ENCODE measurements around the gene SERPINA12. TPM values are rescaled to one million over a fixed set of nuclear protein-coding genes. Genes with fewer than 3 reads are reported as not detected.

Gene SERPINA12
- total RNA-seq, 1 donor from 2014 or later, result not detected

DNA sequence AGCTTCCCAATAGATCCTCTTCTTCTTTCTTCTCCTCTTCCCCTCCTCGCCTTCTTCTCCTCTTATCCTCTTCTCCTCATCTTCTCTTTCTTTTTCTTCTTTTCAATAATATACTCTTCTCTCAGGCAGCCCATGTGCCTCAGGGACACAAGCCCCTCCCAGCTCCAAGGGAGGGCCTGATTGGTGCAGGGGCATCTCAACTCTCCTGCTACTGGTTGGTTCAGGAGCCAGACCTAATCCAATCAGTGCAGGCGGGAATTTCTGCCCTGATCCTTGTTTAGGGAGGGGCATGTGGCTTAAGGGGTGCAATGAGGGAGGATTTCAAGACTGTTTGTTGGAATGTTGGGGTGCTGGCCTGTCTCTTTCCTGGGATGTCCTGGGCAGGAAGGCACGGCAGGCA is 9.0 kb downstream of the SERPINA12 start:
- FAIRE-seq, result no peak
- Mint-ChIP-seq H3K4me1 (ENCODE audit: low read depth, unreplicated experiment) (no peaks in the 10 kb centered on the region), H3K4me3 (ENCODE audit: unreplicated experiment) (no peak overlapping the region), H3K36me3 (ENCODE audit: low read depth, unreplicated experiment) (no peaks in the 10 kb centered on the region), H3K9me3 (ENCODE audit: unreplicated experiment) (peaks cover 3% of the 10 kb centered on the region), H3K27me3 (ENCODE audit: low read depth, unreplicated experiment) (peaks cover 38% of the 10 kb centered on the region), H3K27ac (ENCODE audit: unreplicated experiment) (no peak overlapping the region)
- Histone ChIP-seq H4K20me1 (ENCODE audit: insufficient read depth, low read length) (no peaks in the 10 kb centered on the region), H2AFZ (ENCODE audit: low read depth, low read length) (no peak overlapping the region), H3K4me3 (ENCODE audit: insufficient read depth, low read depth, low read length) (no peak overlapping the region), H3K4me1 (ENCODE audit: insufficient read depth, low read length) (no peaks in the 10 kb centered on the region), H3K4me2 (ENCODE audit: low read length) (no peak overlapping the region), H3K9ac (ENCODE audit: low read length) (no peak overlapping the region), H3K36me3 (ENCODE audit: insufficient read depth, low read length) (no peaks in the 10 kb centered on the region), H3K27ac (ENCODE audit: low read depth, low read length) (no peak overlapping the region), H3K27me3 (ENCODE audit: insufficient read depth, low read length) (no peaks in the 10 kb centered on the region), H3K9me3 (ENCODE audit: insufficient read depth, low read depth, low read length) (no peaks in the 10 kb centered on the region), H3K79me2 (ENCODE audit: insufficient read depth, low read length) (no peaks in the 10 kb centered on the region)
- no peak for DNase-seq (ENCODE audit: low read depth)
- no peak for TF ChIP-seq EZH2 (IDR thresholded peaks at IDR 0.05; ENCODE audit: insufficient read depth, low read length)
- no peak for TF ChIP-seq CTCF (IDR thresholded peaks at IDR 0.05; ENCODE audit: insufficient read depth, low read depth, low read length)

- Histone ChIP-seq H3K27me3 (ENCODE audit: insufficient read depth, low read length) (no peaks in the 10 kb centered on the region), H3K9me3 (ENCODE audit: insufficient read depth, low read depth, low read length) (no peaks in the 10 kb centered on the region), H3K4me2 (ENCODE audit: low read length) (no peak overlapping the region), H3K36me3 (ENCODE audit: insufficient read depth, low read length) (no peaks in the 10 kb centered on the region), H3K79me2 (ENCODE audit: insufficient read depth, low read length) (no peaks in the 10 kb centered on the region), H4K20me1 (ENCODE audit: insufficient read depth, low read length) (no peaks in the 10 kb centered on the region), H3K4me1 (ENCODE audit: insufficient read depth, low read length) (no peaks in the 10 kb centered on the region), H3K27ac (ENCODE audit: low read depth, low read length) (no peak overlapping the region), H3K4me3 (ENCODE audit: insufficient read depth, low read depth, low read length) (no peak overlapping the region), H2AFZ (ENCODE audit: low read depth, low read length) (no peak overlapping the region), H3K9ac (ENCODE audit: low read length) (no peak overlapping the region)
- no peak for FAIRE-seq
- Mint-ChIP-seq H3K4me3 (ENCODE audit: unreplicated experiment) (no peak overlapping the region), H3K27me3 (ENCODE audit: low read depth, unreplicated experiment) (peaks cover 38% of the 10 kb centered on the region), H3K27ac (ENCODE audit: unreplicated experiment) (no peak overlapping the region), H3K9me3 (ENCODE audit: unreplicated experiment) (peaks cover 3% of the 10 kb centered on the region), H3K4me1 (ENCODE audit: low read depth, unreplicated experiment) (no peaks in the 10 kb centered on the region), H3K36me3 (ENCODE audit: low read depth, unreplicated experiment) (no peaks in the 10 kb centered on the region)
- no peak for DNase-seq (ENCODE audit: low read depth)
- TF ChIP-seq EZH2 (IDR thresholded peaks at IDR 0.05; ENCODE audit: insufficient read depth, low read length) (no peak), CTCF (IDR thresholded peaks at IDR 0.05; ENCODE audit: insufficient read depth, low read depth, low read length) (no peak)
Observed at GRCh38 chr14:94499673-94500072, 9.6 kb downstream of the SERPINA12 start.

GRCh38 chr14:94498215-94498614 is 11.1 kb downstream of the SERPINA12 start:
- H3K27ac ChIP-seq (ENCODE audit: low read depth, low read length), result no peak overlapping the region
- DNase-seq (ENCODE audit: low read depth), result no peak
- H3K36me3 ChIP-seq (ENCODE audit: insufficient read depth, low read length), result no peaks in the 10 kb centered on the region
- H4K20me1 ChIP-seq (ENCODE audit: insufficient read depth, low read length), result no peaks in the 10 kb centered on the region
- no peak overlapping the region for H3K4me2 ChIP-seq (ENCODE audit: low read length)
- H3K9me3 ChIP-seq (ENCODE audit: insufficient read depth, low read depth, low read length), result no peaks in the 10 kb centered on the region
- Mint-ChIP-seq H3K27me3 (ENCODE audit: low read depth, unreplicated experiment) (peaks cover 38% of the 10 kb centered on the region), H3K27ac (ENCODE audit: unreplicated experiment) (no peak overlapping the region), H3K36me3 (ENCODE audit: low read depth, unreplicated experiment) (no peaks in the 10 kb centered on the region), H3K9me3 (ENCODE audit: unreplicated experiment) (peaks cover 3% of the 10 kb centered on the region), H3K4me3 (ENCODE audit: unreplicated experiment) (no peak overlapping the region), H3K4me1 (ENCODE audit: low read depth, unreplicated experiment) (no peaks in the 10 kb centered on the region)
- no peak for FAIRE-seq
- no peak for TF ChIP-seq EZH2 (IDR thresholded peaks at IDR 0.05; ENCODE audit: insufficient read depth, low read length)
- TF ChIP-seq CTCF (IDR thresholded peaks at IDR 0.05; ENCODE audit: insufficient read depth, low read depth, low read length), result no peak
- no peaks in the 10 kb centered on the region for H3K79me2 ChIP-seq (ENCODE audit: insufficient read depth, low read length)
- no peaks in the 10 kb centered on the region for H3K4me1 ChIP-seq (ENCODE audit: insufficient read depth, low read length)
- H3K9ac ChIP-seq (ENCODE audit: low read length), result no peak overlapping the region
- H2AFZ ChIP-seq (ENCODE audit: low read depth, low read length), result no peak overlapping the region
- H3K4me3 ChIP-seq (ENCODE audit: insufficient read depth, low read depth, low read length), result no peak overlapping the region
- no peaks in the 10 kb centered on the region for H3K27me3 ChIP-seq (ENCODE audit: insufficient read depth, low read length)
